Measurements from ENCODE around the gene DNAJC18.
"Not testable (repeated sequence)": the region's sequence is repeated elsewhere in the genome, so short reads cannot be mapped to it uniquely, and the experiment has no call there.

DNAJC18 gene

GRCh38 chr5:139425497-139425896 lies 13.8 kb downstream of the DNAJC18 start:
- ATAC-seq, result no peak

- ATAC-seq, result peak; percentile 84 to 87
Observed at GRCh38 chr5:139422307-139422893, 16.9 kb downstream of the DNAJC18 start.

GRCh38 chr5:139419226-139420192 lies 19.8 kb downstream of the DNAJC18 start:
- no peak for ATAC-seq

- ATAC-seq, result no peak
Observed at GRCh38 chr5:139418793-139419192, 20.5 kb downstream of the DNAJC18 start.

- no peak for ATAC-seq
Observed at GRCh38 chr5:139417214-139417613, 22.1 kb downstream of the DNAJC18 start.

GRCh38 chr5:139416651-139417050 lies 22.7 kb downstream of the DNAJC18 start:
- ATAC-seq, result no peak

GRCh38 chr5:139415869-139416268 lies 23.5 kb downstream of the DNAJC18 start:
- ATAC-seq, result peak in 1 of 2 donors; percentile 8

- ATAC-seq, result peak; percentile 65 to 66
Observed at GRCh38 chr5:139415221-139415861, 24.0 kb downstream of the DNAJC18 start.

- ATAC-seq, result peak; percentile 51 to 56
Observed at GRCh38 chr5:139414581-139415130, 24.7 kb downstream of the DNAJC18 start.

GRCh38 chr5:139413963-139414362 lies 25.4 kb downstream of the DNAJC18 start:
- peak; percentile 53 to 54 for ATAC-seq

- ATAC-seq, result no peak
Observed at GRCh38 chr5:139413153-139413552, 26.2 kb downstream of the DNAJC18 start.

- ATAC-seq, result no peak
Observed at GRCh38 chr5:139410993-139411828, 28.1 kb downstream of the DNAJC18 start.

- no peak for ATAC-seq
Observed at GRCh38 chr5:139410121-139410992, 29.0 kb downstream of the DNAJC18 start.

- ATAC-seq, result not testable (repeated sequence)
Observed at GRCh38 chr5:139409116-139409515, 30.2 kb downstream of the DNAJC18 start.

GRCh38 chr5:139408191-139408590 lies 31.1 kb downstream of the DNAJC18 start:
- no peak for ATAC-seq

- ATAC-seq, result no peak
Observed at GRCh38 chr5:139407517-139407916, 31.8 kb downstream of the DNAJC18 start.

GRCh38 chr5:139406963-139407362 lies 32.4 kb downstream of the DNAJC18 start:
- ATAC-seq, result no peak

- ATAC-seq, result no peak
Observed at GRCh38 chr5:139404484-139404840, 34.9 kb downstream of the DNAJC18 start.

GRCh38 chr5:139403787-139404483 lies 35.4 kb downstream of the DNAJC18 start, which contains the start of gene SPATA24:
SPATA24 (minus strand) TSS chr5:139404089; CDS start chr5:139404060, 29 bp downstream.
- ATAC-seq, result peak; percentile 91

- ATAC-seq, result no peak
Observed at GRCh38 chr5:139403418-139403786, 35.9 kb downstream of the DNAJC18 start.

Measured in activated CD4-positive, CD25-positive, alpha-beta regulatory T cell treated with anti-CD3 and anti-CD28 coated beads, Interleukin-2, amount 50 U/mL, for 24 hours (primary cell).